Measurements from ENCODE around the gene VCL. TPM values are rescaled to one million over a fixed set of nuclear protein-coding genes. Genes with fewer than 3 reads are reported as not detected.
"Not testable (repeated sequence)": the region's sequence is repeated elsewhere in the genome, so short reads cannot be mapped to it uniquely, and the experiment has no call there.

The VCL gene
- polyA plus RNA-seq, 3 donors, result 117 to 132 (median 128) TPM

DNA sequence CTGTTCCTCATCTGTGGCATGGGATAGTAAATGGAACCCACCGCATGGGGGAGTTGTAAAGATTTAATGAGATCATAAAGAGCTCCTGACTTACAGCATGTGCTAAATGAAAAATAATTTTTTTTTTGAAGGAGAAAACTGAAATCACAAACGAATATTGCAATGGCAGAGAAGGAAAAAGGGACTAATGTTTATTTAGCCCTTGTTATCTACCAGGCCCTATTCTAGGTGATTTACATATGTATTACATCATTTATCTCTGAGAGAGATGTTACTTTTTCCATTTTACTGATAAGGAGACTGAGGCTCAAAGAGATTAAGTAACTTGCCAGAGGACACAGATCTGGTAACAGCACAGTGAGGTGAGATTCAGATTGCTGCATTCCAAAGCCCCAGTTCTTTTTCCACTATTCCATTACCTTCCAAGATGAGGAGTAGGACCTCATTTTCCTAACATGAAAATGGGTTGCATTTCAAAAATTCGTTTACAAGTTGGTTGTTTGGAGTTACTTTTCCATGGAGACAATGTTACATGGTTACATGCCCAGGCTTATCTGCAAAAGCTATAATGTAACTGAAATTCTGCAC lies 28.6 kb downstream of the VCL start:
- no peak for DNase-seq (ENCODE audit: extremely low read depth in 1 of 11, low read depth in 9 of 11, low spot score in 4 of 11)

DNA sequence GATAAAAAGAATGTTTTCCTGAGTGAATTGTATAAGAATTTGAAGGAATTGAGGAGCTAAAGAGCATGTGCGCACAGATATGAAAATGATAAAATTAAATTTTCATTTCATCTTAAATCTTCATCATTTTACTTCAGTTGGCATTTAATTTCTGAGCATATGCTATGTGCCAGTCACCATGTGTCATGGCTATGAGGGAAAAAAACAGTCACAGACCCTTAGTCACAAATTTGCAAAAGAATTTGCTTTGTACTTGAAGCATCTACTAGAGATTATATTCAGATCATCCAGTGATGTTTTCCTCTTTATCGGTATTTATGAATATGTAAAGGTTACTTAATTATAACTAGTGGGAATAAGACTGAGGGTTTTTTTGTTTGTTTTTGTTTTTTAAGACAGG lies 29.8 kb downstream of the VCL start:
- DNase-seq (ENCODE audit: extremely low read depth in 1 of 11, low read depth in 9 of 11, low spot score in 4 of 11), result no peak

DNA sequence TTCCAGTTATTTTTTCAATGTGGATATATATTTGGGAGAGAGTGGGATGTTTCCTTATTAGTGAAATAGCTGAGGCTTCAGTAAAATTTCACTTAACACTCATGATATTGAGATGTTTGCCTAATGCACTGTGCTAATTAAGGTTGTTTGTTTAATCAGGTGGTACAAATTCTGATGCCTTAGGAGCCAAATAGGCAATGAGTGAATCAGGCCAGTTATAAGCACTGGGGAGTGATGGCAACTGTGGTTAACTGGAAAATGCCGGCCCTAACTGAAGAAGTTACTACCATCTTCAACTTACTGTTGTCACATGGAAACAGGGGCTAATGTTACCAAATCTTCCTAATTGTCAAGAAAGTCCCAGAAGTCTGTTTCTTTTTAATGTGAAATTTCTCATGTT lies 32.0 kb downstream of the VCL start:
- DNase-seq (ENCODE audit: extremely low read depth in 1 of 11, low read depth in 9 of 11, low spot score in 4 of 11), result no peak

DNA sequence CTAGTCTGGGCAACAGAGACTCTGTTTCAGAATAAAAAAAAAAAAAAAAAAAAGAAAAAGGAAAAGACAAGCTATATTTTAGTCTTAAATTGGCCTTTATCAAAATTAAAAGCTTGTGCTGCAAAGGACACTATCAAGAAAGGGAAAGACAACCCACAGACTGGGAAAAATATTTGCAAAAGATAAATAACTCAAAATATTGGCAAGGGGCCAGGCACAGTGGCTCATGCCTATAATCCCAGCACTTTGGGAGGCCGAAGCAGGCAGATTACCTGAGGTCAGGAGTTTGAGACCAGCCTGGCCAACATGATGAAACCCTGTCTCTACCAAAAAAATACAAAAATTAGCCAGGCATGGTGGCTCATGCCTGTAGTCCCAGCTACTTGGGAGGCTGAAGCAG lies 34.3 kb downstream of the VCL start:
- DNase-seq (ENCODE audit: extremely low read depth in 1 of 11, low read depth in 9 of 11, low spot score in 4 of 11), result not testable (repeated sequence)

DNA sequence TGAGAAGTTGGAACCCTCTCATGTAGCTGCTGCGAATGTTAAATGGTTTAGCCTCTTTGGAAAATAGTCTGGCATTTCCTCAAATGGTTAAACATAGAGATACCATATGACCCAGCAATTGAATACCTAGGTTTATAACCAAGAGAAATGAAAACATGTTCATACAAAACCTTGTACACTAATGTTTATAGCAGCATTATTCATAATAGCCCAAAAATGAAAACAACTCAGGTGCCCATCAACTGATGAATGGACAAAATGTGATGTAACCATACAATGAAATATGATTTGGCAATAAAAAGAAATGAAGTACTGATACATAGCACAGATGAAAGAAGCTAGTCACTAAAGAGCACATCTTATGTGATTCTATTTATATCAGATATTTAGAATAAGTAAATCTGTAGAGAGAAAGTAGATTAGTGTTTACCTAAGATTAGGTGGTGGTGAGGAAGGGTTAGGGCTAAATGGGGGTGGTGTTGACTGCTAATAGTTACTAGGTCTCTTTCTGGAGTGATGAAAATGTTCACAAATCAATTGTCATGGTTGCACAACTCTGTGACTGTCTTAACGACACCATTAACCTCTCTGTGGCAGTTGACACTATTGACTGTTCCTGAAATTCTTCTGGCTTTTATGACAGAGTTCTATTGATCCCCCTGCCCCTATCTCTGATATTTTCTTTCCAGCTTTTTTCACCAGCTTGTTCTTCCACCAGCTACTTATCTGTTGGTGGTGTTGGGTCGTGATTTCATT lies 35.2 kb downstream of the VCL start:
- no peak for DNase-seq (ENCODE audit: extremely low read depth in 1 of 11, low read depth in 9 of 11, low spot score in 4 of 11)

DNA sequence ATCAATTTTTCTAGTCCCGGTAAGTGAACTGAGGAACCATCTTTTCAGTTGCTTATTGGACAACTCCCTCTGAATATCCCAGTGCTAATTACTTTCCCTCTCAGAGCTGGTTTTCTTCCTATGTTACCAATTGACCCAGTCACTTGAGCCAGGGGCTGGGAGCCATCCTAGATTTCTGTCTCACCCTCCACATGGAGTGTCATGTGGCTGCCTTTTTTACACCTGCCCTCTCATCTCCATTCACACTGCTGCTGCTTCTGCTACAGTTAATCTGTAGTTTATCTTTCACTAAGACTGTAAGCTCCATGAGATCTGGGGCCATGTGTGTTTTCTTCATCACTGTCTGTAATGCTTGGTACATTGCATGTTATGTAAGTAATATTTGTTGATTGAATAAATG lies 35.8 kb downstream of the VCL start:
- DNase-seq (ENCODE audit: extremely low read depth in 1 of 11, low read depth in 9 of 11, low spot score in 4 of 11), result no peak

DNA sequence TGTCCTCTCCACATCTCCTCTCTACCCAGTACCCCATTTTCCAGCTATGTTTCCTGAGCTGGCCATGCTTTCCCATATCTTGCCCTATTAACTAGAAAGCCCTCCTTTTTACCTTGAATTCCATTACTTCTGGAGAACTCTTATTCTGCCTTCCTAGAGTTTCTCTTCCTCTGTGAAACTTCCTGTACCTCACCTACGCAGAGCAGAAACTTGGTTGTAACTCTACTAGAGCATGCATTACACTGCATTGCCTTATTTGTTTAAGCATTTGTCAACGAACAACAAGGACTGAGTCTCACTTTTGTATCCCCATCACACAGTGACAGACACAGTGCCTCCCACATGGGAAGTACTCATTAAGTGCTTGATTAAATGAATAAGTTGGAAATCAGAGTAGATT lies 36.4 kb downstream of the VCL start:
- DNase-seq (ENCODE audit: extremely low read depth in 1 of 11, low read depth in 9 of 11, low spot score in 4 of 11), result no peak

DNA sequence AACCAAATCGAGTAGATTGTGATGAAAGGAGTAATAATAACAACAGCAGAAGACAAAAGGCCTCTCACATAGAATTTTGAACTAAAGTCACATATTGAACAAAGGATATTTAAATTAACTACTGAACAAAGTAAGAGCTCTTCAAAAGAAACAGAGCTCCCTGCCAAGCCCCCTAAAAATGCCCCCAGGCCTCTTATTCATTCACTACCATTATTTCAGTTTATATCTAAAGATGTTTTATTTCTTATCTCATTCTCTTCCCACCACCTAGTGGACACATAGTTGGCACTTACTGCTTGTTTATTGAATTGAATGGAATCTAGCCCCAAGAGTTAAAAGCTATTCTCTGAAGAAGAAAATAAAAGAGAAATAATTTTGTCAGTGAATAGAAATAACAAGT lies 37.4 kb downstream of the VCL start:
- DNase-seq (ENCODE audit: extremely low read depth in 1 of 11, low read depth in 9 of 11, low spot score in 4 of 11), result no peak

DNA sequence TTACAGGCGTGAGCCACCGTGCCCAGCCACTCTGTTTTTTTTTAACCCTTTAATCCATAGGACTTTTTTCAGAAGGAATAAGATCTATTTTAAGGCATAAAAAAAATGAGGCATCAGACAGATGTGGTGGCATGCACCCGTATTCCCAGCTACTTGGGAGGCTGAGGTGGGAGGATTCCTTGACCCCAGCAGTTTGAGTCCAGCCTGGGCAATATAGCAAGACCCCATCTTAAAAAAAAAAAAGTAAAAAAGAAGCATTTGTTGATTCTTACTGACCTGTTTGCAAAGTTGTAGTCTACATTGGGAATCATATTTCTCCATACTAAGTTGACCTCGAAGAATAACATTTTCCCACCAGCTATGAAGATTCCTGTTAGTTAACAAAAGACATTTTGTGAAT lies 38.6 kb downstream of the VCL start:
- DNase-seq (ENCODE audit: extremely low read depth in 1 of 11, low read depth in 9 of 11, low spot score in 4 of 11), result no peak

DNA sequence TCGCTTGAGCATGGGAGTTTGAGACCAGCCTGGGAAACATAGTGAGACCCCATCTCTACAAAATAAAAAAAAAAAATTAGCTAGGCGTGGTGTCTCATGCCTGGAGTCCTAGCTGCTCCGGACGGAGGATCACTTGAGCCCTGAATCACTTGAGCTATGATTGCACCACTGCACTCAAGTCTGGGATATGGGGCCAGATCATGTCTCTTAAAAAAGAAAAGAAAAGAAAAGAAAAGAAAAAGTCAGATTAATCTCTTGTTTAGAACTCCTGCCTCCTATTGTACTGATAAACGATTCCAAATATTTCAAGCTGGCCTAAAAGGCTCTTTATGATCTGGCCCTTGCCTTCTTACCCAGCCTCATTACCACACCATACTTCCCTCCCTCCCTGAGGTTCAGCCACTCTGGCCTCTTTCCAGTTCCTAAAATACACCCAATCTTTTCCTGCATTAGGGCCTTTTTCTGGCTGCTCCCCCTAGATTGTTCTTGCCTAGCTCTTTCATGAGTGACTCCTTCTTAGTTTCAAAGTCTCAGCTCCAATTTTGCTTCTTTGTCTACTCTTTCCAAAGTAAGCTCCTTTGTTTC lies 41.7 kb downstream of the VCL start:
- no peak for DNase-seq (ENCODE audit: extremely low read depth in 1 of 11, low read depth in 9 of 11, low spot score in 4 of 11)

DNA sequence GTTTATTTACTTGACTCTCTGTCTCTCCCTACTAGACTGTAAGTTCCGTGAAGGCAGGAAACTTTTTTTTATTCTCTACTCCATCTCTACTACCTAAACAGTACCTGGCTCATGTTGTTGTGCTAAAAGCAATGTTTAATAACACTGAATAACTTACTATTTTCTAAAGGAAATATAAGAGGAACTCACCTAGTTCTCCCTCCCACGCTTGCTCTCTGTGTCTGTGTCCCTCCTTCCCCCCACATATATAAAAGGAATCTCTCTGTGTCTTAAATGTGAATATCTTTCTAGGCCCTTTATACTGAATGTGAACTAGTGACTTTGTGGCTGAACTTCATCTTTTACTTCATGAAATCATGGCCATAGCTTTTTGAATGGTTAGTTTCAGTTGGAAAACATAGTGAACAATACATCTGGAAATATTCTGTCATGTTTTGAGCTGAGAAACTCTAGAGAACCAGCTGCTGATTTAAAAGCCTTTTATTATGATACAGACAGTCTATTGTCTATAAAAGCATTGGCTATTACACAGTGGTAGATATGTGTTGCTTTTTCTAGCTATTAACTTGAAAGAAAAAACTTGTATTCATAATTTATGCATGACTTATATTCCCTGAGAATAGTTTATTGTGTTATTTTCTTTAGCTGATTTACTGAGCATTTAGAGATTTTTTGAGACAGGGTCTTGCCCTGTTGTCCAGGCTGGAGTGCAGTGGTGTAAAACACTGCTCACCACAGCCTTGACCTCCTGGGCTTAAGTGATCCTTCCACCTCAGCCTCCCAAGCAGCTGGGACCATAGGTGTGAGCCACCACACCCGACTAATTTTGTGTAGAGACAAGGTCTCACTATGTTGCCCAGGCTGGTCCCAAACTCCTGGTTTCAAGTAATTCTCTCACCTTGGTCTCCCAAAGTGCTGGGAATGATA lies 42.5 kb downstream of the VCL start:
- no peak for DNase-seq (ENCODE audit: extremely low read depth in 1 of 11, low read depth in 9 of 11, low spot score in 4 of 11)

DNA sequence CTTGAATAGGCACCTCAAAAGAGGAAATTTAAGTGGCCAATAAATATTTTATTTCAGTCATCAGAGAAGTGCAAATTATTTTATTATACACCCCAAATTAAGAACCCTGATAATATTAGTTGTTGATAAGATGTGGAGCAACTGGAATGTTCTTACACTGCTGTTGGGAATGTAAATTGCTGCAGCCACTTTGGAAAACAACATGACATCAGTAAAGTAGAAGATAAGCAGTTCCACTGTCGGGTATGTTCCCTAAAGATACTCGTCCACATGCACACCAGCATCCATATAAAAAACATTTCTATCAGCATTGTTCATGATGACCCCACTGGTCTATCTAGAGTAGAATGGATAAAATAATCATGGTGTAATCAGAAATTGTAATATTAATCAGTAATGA lies 46.5 kb downstream of the VCL start:
- DNase-seq (ENCODE audit: extremely low read depth in 1 of 11, low read depth in 9 of 11, low spot score in 4 of 11), result no peak

DNA sequence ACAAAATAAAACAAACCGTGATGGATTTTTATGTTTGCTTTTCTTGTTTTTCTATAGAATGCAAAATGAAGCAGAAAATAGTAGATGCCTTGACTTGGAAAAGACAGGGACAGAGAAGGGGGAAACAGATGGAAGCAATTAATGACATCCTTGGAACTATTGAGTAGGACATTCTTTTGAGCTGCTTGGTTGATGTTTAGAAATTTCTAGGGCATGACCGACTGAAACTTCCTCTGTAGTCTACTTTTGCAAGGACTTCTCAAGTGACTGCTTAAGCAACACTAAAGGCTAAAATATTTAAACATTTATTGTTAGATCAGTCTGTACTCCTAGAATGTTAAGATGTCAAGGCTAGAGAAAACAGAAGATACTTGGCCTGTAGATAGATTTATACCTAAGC lies 49.4 kb downstream of the VCL start:
- DNase-seq (ENCODE audit: extremely low read depth in 1 of 11, low read depth in 9 of 11, low spot score in 4 of 11), result no peak

DNA sequence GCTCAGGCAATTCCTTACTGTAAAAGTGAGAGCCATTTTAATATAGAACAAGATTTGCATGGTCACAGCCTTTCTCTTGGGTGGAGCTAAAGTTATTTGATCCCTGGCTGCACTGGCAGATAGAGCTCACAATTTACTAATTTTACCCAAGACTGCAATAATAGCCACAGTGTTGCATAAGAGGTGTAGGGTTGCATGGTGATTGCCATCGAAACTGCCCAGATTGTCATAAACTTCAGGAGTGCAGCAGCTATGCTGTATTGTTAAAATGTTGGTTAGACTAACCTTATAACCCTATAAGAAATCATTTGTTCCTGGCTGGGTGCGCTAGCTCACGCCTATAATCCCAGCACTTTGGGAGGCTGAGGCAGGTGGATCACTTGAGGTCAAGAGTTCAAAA lies 50.0 kb downstream of the VCL start:
- no peak for DNase-seq (ENCODE audit: extremely low read depth in 1 of 11, low read depth in 9 of 11, low spot score in 4 of 11)

DNA sequence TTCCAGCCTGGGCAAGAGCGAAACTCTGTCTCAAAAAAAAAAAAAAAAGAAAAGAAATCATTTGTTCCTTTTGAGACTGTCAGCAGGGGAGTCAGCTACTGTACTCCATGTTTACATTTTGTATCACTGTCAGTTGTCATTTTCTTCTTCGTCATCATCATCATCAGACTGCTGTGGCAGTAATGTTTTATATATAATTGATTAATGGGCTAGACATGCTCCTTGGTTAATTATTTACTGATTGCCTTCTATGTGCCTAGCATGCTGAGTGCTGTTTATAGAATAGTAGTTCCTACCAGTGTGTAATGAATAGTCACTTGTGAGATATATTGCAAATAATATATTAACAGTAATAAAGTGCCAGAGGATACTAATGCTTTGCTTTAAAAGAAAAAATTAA lies 50.5 kb downstream of the VCL start:
- no peak for DNase-seq (ENCODE audit: extremely low read depth in 1 of 11, low read depth in 9 of 11, low spot score in 4 of 11)

DNA sequence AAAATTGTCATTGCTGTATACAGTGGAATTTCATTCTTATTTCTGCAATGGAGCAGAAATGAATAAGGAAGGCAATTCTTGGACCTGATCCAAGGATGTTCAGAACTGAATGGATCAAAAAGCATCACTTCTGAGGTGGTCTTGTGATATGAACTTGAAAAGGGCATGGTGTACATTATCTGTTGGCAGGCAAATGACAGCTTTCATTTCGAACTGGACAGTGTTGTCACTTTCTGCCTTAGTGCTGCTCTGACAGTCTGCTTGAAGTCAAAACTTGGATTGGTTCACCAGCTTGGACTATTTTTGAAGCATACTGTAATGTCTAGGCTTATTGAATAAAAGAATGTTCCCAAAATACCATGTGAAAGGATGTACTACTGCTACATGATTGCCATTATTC lies 52.0 kb downstream of the VCL start:
- no peak for DNase-seq (ENCODE audit: extremely low read depth in 1 of 11, low read depth in 9 of 11, low spot score in 4 of 11)

DNA sequence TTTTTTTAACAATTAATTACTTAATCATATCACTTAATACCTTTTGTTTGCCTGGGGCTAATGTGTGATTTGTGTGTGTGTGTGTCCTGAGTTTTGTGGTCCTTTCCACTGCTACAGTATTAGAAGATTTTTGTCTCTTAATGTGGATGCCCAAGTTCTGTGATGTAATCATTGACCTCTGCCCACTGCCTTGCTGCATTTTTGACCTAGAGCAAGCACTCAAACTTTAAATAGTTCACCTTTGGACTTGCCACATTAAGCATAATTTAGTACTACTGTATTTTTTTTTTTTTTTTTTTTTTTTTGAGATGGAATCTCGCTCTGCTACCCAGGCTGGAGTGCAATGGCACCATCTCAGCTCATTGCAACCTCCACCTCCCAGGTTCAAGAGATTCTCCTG lies 52.7 kb downstream of the VCL start:
- no peak for DNase-seq (ENCODE audit: extremely low read depth in 1 of 11, low read depth in 9 of 11, low spot score in 4 of 11)

DNA sequence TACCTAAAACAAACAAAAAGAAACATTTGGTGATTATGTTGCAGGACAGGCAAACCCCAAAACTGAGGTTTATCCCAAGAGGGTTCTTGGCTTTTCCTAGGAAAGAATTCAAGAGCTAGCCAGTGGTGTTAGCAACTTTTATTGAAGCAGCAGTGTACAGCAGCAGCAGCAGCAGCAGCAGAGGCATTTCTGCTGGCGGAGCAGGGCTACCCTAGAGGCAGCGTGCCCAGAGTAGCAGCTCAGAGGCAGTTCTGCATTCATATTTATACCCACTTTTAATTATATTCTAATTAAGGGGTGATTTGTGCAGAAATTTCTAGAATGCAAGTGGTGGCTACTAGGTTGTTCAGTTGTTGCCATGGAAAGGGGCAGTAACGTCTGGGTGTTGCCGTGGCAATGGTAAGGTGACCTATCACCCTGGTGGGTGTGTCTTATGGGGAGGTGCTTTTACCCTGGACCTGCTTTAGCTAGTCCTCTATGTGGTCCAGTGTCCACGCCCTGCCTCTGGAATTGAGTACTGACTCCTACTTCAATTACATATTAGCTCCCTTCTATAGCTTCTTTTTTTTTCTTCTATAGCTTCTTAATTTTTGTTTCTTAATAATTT lies 53.9 kb downstream of the VCL start:
- DNase-seq (ENCODE audit: extremely low read depth in 1 of 11, low read depth in 9 of 11, low spot score in 4 of 11), result no peak

DNA sequence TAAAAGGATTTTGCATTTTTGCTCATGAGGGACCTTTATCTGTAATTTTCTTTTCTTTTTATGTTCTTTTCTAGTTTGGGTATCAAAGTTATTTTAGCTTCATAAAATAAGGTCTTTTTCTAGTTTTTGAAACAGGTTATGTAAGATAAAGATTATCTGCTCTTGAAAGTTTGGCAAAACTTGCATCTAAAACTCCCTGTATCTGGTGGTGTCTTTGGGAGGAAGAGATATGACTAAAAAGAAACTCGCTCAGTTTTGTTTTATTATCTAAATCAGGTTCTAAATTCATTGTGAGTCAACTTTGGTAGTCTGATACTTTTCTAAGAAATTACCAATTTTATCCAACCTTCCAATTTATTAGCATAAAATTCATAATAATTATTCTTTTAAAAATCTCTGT lies 55.1 kb downstream of the VCL start:
- no peak for DNase-seq (ENCODE audit: extremely low read depth in 1 of 11, low read depth in 9 of 11, low spot score in 4 of 11)

Measured in renal cortex interstitium (tissue), 11 donors.